Esophagus squamous epithelium (tissue), 4 donors: ENCODE measurements around the gene GAA.

Experiments used
- CTCF ChIP-seq, 6 experiments: fragments of 450-650 bp in 4 of 6; fragments of 200-600 bp in 2 of 6; sonication (generic) in 2 of 6; IDR thresholded peaks; one replicate each; pipeline ENCODE4 v1.5.1; 2016 to 2019; ENCODE audit warnings: antibody characterized with exemption in 6 of 6, mild to moderate bottlenecking in 4 of 6, moderate library complexity in 4 of 6
- POLR2A ChIP-seq, 4 donors: fragments of 450-650 bp; IDR thresholded peaks; one replicate each; pipeline ENCODE4 v1.6.1; 2017; ENCODE audit warnings: antibody characterized with exemption in 4 of 4, mild to moderate bottlenecking in 4 of 4, moderate library complexity in 3 of 4

- TF ChIP-seq CTCF (IDR thresholded peaks at IDR 0.05) (no peak), POLR2A (IDR thresholded peaks at IDR 0.05) (no peak)
Measured at GRCh38 chr17:80100035-80100323, 1.4 kb upstream of the GAA start.
